ENCODE data around the gene IGFBP7.
A peak's percentile ranks its signal among the peaks of the same experiment; 100 is the strongest.

The IGFBP7 gene

GRCh38 chr4:57131849-57132742 is 21.9 kb upstream of the IGFBP7 start:
- H3K4me3 ChIP-seq (ENCODE audit: low read depth, low read length): no peak overlapping the region

DNA sequence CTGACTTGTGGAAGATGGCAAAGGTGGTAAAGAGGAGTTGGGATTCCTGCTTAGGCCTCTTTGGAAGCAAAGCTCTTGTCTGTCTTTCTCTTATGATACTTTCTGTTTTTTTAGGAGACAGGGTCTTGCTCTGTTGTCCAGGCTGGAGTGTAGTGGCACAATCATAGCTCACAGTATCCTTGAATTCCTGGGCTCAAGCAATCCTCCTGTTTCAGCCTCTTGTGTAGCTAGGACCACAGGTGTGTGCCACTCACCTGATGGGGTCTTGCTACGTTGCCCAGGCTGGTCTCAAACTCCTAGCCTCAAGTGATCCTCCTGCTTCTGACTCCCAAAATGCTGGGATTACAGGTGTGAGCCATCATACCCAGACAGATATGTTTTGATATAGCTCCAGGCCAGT is 19.3 kb upstream of the IGFBP7 start:
- H3K4me3 ChIP-seq (ENCODE audit: low read depth, low read length): no peak overlapping the region

DNA sequence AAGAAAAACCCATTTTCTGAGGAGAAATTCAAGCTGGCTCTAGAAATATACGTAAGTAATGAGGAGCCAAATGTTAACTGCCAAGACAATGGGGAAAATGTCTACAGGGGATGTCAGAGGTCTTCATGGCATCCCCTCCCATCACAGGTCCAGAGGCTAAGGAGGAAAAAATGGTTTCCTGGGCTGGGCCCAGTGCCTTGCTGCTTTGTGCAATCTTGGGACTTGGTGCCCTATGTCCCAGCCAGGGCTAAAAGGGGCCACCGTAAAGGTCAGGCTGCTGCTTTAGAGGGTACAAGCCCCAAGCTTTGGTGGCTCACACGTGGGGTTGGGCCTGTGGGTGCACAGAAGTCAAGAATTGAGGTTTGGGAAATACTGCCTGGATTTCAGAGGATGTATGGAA is 17.2 kb upstream of the IGFBP7 start:
- no peak overlapping the region for H3K4me3 ChIP-seq (ENCODE audit: low read depth, low read length)

- H3K4me3 ChIP-seq (ENCODE audit: low read depth, low read length): no peak overlapping the region
Measured at GRCh38 chr4:57125996-57126395, 15.8 kb upstream of the IGFBP7 start.

DNA sequence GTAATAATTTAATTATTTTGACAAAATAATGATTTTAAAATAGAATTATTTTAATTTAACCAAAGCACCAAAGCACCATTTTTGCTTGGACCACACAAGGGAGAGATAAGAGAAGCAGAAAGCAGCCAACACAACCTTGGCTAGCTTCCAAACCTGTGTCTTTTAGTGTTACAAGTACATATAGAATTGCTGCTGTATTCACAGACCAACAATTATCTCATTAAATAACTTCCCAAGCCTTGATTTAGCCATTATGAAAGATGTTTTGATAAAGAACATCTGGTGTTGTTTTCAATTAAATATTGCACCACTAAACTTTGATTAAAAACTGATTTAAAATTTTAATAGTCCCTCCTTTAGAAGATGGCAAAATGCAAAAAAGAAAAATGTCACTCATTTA is 14.0 kb upstream of the IGFBP7 start:
- no peak overlapping the region for H3K4me3 ChIP-seq (ENCODE audit: low read depth, low read length)

DNA sequence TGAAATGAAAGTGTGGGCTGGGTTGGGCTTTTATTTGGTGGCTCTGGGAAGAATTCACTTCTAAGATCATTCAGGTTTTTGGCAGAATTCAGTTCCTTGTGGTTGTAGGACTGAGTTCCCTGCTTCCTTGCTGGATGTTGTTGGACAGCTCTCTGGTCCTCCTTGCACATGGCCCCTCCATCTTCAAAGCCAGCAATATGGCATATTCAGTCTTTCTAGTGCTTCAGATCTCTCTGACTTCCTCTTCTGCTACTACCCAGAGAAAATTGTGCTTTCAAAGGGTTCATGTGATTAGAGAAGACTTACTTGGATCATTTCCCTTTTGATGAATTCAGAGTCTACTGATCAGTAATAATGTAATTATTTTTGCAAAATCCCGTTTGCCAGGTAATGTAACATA is 12.8 kb upstream of the IGFBP7 start:
- H3K4me3 ChIP-seq (ENCODE audit: low read depth, low read length): no peak overlapping the region

DNA sequence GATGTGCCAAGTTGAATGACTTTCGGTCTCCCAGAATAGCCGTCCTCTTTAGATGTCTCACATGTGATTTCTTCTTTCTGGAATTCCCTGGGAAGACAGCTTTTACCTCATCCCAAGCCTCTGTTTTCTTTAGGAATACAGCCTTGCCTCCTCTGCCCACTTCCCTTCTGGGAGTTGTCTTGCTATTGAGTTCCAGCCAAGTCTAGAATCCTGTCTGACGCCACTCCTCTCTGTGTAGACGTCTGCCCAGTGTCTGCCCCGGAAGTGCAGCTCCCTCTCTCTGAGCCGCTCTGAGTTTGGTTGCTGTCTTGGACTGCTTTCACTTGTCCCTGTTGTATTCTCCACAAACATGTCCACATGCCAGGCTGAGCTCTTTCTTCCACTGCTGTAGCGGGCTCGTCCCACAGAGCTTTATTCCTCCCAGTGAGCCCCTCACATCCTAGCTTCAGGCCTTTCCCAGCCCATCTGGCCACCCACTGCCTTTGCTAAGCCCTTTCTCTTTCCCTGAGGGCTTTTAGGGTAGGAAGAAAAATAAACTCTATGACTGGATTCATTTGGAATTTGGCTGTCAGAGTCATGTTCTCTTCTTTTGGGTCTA is 9.0 kb upstream of the IGFBP7 start:
- H3K4me3 ChIP-seq (ENCODE audit: low read depth, low read length): no peak overlapping the region

- no peak overlapping the region for H3K4me3 ChIP-seq (ENCODE audit: low read depth, low read length)
Measured at GRCh38 chr4:57117491-57117890, 7.3 kb upstream of the IGFBP7 start.

- no peak overlapping the region for H3K4me3 ChIP-seq (ENCODE audit: low read depth, low read length)
Measured at GRCh38 chr4:57116245-57116644, 6.1 kb upstream of the IGFBP7 start.

GRCh38 chr4:57114973-57115372 is 4.8 kb upstream of the IGFBP7 start:
- H3K4me3 ChIP-seq (ENCODE audit: low read depth, low read length): no peak overlapping the region

DNA sequence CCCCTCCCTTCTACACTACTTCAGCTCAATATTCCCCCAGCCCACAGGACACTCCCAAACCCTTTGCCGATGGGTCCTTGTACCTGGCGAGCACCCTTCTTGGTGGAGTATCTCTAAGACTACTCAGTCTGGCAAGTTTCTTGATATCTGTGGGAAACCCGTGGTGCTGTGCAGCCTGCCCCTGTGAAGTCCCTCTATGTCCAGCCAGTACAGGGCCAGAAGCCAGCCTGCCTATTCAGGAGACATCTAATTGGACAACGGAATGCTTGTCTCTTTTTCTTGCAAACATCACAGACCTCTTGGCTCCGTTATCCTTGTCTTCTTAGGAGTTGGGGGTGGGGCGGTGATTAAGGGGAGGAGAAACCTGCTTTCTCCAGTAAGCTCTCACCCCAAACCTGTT is 3.7 kb upstream of the IGFBP7 start:
- no peak overlapping the region for H3K4me3 ChIP-seq (ENCODE audit: low read depth, low read length)

GRCh38 chr4:57110640-57111511 is 691 bp upstream of the IGFBP7 start:
- peak overlapping the region; percentile 47 for H3K4me3 ChIP-seq (ENCODE audit: low read depth, low read length)

GRCh38 chr4:57109411-57109846 is 756 bp downstream of the IGFBP7 start:
- peak overlapping the region; percentile 47 for H3K4me3 ChIP-seq (ENCODE audit: low read depth, low read length)

DNA sequence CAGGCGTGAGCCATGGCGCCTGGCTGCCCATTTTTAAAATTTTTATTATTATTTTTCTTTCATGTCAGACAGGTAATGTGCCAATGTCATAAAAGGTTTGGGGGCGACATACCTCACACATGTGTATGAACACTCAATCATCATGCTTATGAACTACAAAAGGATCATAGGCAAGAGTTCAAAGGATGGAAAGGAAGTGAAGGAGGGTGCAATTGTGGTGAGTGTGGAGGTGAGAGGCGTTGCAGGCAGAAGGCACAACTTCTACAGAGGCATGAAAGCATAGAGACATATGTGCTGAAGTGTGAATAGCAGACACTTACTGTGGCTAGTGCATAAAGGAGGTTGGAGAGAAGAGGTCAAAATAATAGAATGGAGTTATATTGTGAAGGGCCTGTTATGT is 4.0 kb downstream of the IGFBP7 start:
- no peak overlapping the region for H3K4me3 ChIP-seq (ENCODE audit: low read depth, low read length)

- no peak overlapping the region for H3K4me3 ChIP-seq (ENCODE audit: low read depth, low read length)
Measured at GRCh38 chr4:57104706-57105560, 5.3 kb downstream of the IGFBP7 start.

- no peak overlapping the region for H3K4me3 ChIP-seq (ENCODE audit: low read depth, low read length)
Measured at GRCh38 chr4:57103051-57103450, 7.1 kb downstream of the IGFBP7 start.

- H3K4me3 ChIP-seq (ENCODE audit: low read depth, low read length): no peak overlapping the region
Measured at GRCh38 chr4:57102050-57102624, 8.0 kb downstream of the IGFBP7 start.

- H3K4me3 ChIP-seq (ENCODE audit: low read depth, low read length): no peak overlapping the region
Measured at GRCh38 chr4:57100979-57101651, 9.1 kb downstream of the IGFBP7 start.

DNA sequence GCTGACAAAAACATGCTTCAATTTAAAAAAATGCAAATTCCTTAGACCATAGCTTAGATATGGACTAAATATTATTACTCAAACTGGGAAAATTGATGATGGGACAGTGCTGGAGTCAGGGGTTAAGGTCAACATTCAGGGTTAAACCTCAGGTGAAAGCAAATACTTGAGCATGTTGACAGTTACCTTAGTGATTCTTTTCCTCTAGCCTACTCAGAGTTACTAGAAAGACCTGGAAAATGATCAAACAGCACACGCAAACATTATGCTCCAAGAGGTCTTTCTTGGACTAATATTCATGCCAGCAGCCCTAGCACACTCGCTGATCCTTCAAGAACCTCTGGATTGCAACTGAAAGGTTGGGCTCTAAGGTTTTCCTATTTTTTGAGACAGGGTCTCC is 10.8 kb downstream of the IGFBP7 start:
- H3K4me3 ChIP-seq (ENCODE audit: low read depth, low read length): no peak overlapping the region

- H3K4me3 ChIP-seq (ENCODE audit: low read depth, low read length): no peak overlapping the region
Measured at GRCh38 chr4:57098941-57099340, 11.2 kb downstream of the IGFBP7 start.

Data from iPS-11a (cell line).